H1 (cell line): Measurements from ENCODE around the gene TMEM132A. TPM values are rescaled to one million over a fixed set of nuclear protein-coding genes. Genes with fewer than 3 reads are reported as not detected.

Source experiments
- CTCF ChIA-PET: fragments of 300-600 bp; sonication (Branson Sonifier 250); formaldehyde crosslinking; loops from one replicate; lab custom pipeline; 2021; ENCODE audit not compliant: partially characterized antibody; lab: Charles Lee
- POLR2A ChIA-PET: fragments of 300-600 bp; sonication (Branson Sonifier 250); formaldehyde crosslinking; loops from one replicate; lab custom pipeline; 2021; ENCODE audit warnings: inconsistent platforms; ENCODE audit not compliant: partially characterized antibody; lab: Charles Lee
- DNase-seq, 2 experiments: peaks; one replicate each; pipeline versions ENCODE4 v3.0.0 to v3.0.0-alpha.2; 2010 to 2022; ENCODE audit warnings: low spot score in 2 of 2, low read depth in 1 of 2, mixed read lengths in 1 of 2
- FAIRE-seq: peaks from 2 replicates; lab custom pipeline; 2011; peaks lifted over from hg19 to GRCh38; lab: Jason Lieb, UNC
- H2AFZ ChIP-seq: 2 replicates; pipeline ENCODE4 v1.8.1; 2012; ENCODE audit warnings: low read length, inconsistent platforms
- H2AK5ac ChIP-seq: 2 replicates; pipeline ENCODE4 v1.6.1; 2013; ENCODE audit warnings: low read depth, low read length
- H2BK120ac ChIP-seq: replicated peaks from 2 replicates; pipeline ENCODE3; 2013; ENCODE audit warnings: low read depth, low read length, inconsistent platforms
- H2BK12ac ChIP-seq: 2 replicates; pipeline ENCODE4 v1.6.1; 2013; ENCODE audit warnings: low read depth, low read length
- H2BK15ac ChIP-seq: 2 replicates; pipeline ENCODE4 v1.6.1; 2013; ENCODE audit warnings: low read length
- H2BK20ac ChIP-seq: 2 replicates; pipeline ENCODE4 v1.6.1; 2013; ENCODE audit warnings: low read length
- H2BK5ac ChIP-seq: 2 replicates; pipeline ENCODE4 v1.6.1; 2013; ENCODE audit warnings: low read depth, low read length
- H3K14ac ChIP-seq: 2 replicates; pipeline ENCODE4 v1.6.1; 2013; ENCODE audit warnings: inconsistent platforms; ENCODE audit not compliant: insufficient read length
- H3K18ac ChIP-seq: 2 replicates; pipeline ENCODE4 v1.6.1; 2013; ENCODE audit warnings: low read length; ENCODE audit errors: extremely low read depth
- H3K23ac ChIP-seq: 2 replicates; pipeline ENCODE4 v1.6.1; 2013; ENCODE audit warnings: inconsistent platforms; ENCODE audit not compliant: insufficient read length
- H3K23me2 ChIP-seq: 2 replicates; pipeline ENCODE4 v1.6.1; 2013; ENCODE audit warnings: low read depth, low read length
- H3K27ac ChIP-seq: 2 replicates; pipeline ENCODE4 v1.6.1; 2011; ENCODE audit warnings: low read depth, low read length, inconsistent platforms
- H3K27me3 ChIP-seq, 4 experiments: replicated peaks in 1 of 4; 1 replicate in 1 of 4; 2 replicates in 3 of 4; pipeline versions ENCODE4 v1.6.1 to v1.8.1; 2011 to 2013; ENCODE audit warnings: low read length in 3 of 4, mild to moderate bottlenecking in 3 of 4, inconsistent platforms in 2 of 4, mixed read lengths in 2 of 4, moderate library complexity in 1 of 4; ENCODE audit not compliant: control insufficient read depth in 3 of 4, insufficient read depth in 3 of 4; ENCODE audit errors: extremely low read depth in 1 of 4
- H3K36me3 ChIP-seq, 4 experiments: 2 replicates each; pipeline versions ENCODE4 v1.6.1 to v1.8.1; 2011 to 2013; ENCODE audit warnings: mild to moderate bottlenecking in 4 of 4, low read length in 3 of 4, moderate library complexity in 2 of 4, control low read depth in 1 of 4, inconsistent platforms in 1 of 4; ENCODE audit not compliant: insufficient read depth in 4 of 4, control insufficient read depth in 2 of 4
- H3K4ac ChIP-seq: replicated peaks from 2 replicates; pipeline ENCODE3; 2013; ENCODE audit warnings: low read length, low read depth, mixed read lengths, inconsistent platforms; ENCODE audit not compliant: insufficient read length
- H3K4me1 ChIP-seq, 4 experiments: replicated peaks in 1 of 4; 1 replicate in 1 of 4; 2 replicates in 3 of 4; pipeline versions ENCODE4 v1.6.1 to v1.8.1; 2011 to 2013; ENCODE audit warnings: low read length in 3 of 4, inconsistent platforms in 2 of 4, mixed read lengths in 1 of 4; ENCODE audit not compliant: insufficient read depth in 4 of 4, control insufficient read depth in 3 of 4
- H3K4me2 ChIP-seq, 2 experiments: 2 replicates each; pipeline versions ENCODE4 v1.6.1 to v1.8.1; 2011 to 2013; ENCODE audit warnings: low read depth in 2 of 2, low read length in 2 of 2, control low read depth in 1 of 2, inconsistent platforms in 1 of 2, mild to moderate bottlenecking in 1 of 2; ENCODE audit not compliant: insufficient read depth in 1 of 2
- H3K4me3 ChIP-seq, 4 experiments: fragments of 200-600, 300-600 bp in 1 of 4; sonication (generic), shearing (Covaris generic), sonication (Bioruptor Twin) in 1 of 4; 2 replicates each; pipeline versions ENCODE4 v1.5.1 to v1.8.1; 2011 to 2016; ENCODE audit warnings: low read length in 4 of 4, low read depth in 3 of 4, control low read depth in 2 of 4, inconsistent platforms in 2 of 4, mild to moderate bottlenecking in 2 of 4, mixed read lengths in 1 of 4, moderate library complexity in 1 of 4; ENCODE audit not compliant: insufficient read depth in 2 of 4; ENCODE audit errors: extremely low read depth in 1 of 4
- H3K56ac ChIP-seq: replicated peaks from 2 replicates; pipeline ENCODE3; 2013; ENCODE audit warnings: low read depth, mild to moderate bottlenecking, mixed read lengths, low read length, inconsistent platforms; ENCODE audit not compliant: insufficient read length
- H3K79me1 ChIP-seq: 2 replicates; pipeline ENCODE4 v1.6.1; 2013; ENCODE audit warnings: low read depth, low read length, control low read depth
- H3K79me2 ChIP-seq, 2 experiments: 2 replicates each; pipeline versions ENCODE4 v1.6.1 to v1.8.1; 2012 to 2013; ENCODE audit warnings: low read length in 2 of 2, mild to moderate bottlenecking in 2 of 2, inconsistent platforms in 1 of 2; ENCODE audit not compliant: insufficient read depth in 2 of 2, control insufficient read depth in 1 of 2
- H3K9ac ChIP-seq, 4 experiments: replicated peaks in 1 of 4; 1 replicate in 1 of 4; 2 replicates in 3 of 4; pipeline versions ENCODE4 v1.6.1 to v1.8.1; 2011 to 2013; ENCODE audit warnings: low read depth in 3 of 4, low read length in 3 of 4, control low read depth in 2 of 4, mild to moderate bottlenecking in 2 of 4, moderate library complexity in 2 of 4, inconsistent platforms in 1 of 4; ENCODE audit errors: extremely low read depth in 1 of 4
- H3K9me3 ChIP-seq, 2 experiments: 2 replicates each; pipeline versions ENCODE4 v1.6.1 to v1.8.1; 2012 to 2013; ENCODE audit warnings: mild to moderate bottlenecking in 2 of 2, moderate library complexity in 2 of 2, control low read depth in 1 of 2, inconsistent platforms in 1 of 2, low read depth in 1 of 2, low read length in 1 of 2, mixed read lengths in 1 of 2; ENCODE audit not compliant: insufficient read depth in 2 of 2
- H4K20me1 ChIP-seq, 2 experiments: replicated peaks in 1 of 2; 2 replicates each; pipeline versions ENCODE3 to v1.8.1; 2011 to 2013; ENCODE audit warnings: inconsistent platforms in 2 of 2, low read length in 2 of 2, mild to moderate bottlenecking in 1 of 2; ENCODE audit not compliant: insufficient read depth in 2 of 2, control insufficient read depth in 1 of 2
- H4K5ac ChIP-seq: 2 replicates; pipeline ENCODE4 v1.6.1; 2013; ENCODE audit warnings: low read length, low read depth, mixed read lengths, inconsistent platforms; ENCODE audit not compliant: insufficient read length
- H4K8ac ChIP-seq: 2 replicates; pipeline ENCODE4 v1.8.0; 2013; ENCODE audit warnings: mild to moderate bottlenecking, moderate library complexity, low read length, inconsistent platforms; ENCODE audit not compliant: insufficient read depth; ENCODE audit errors: extremely low read depth
- H4K91ac ChIP-seq: replicated peaks from 2 replicates; pipeline ENCODE3; 2013; ENCODE audit warnings: low read length, mixed read lengths, inconsistent platforms; ENCODE audit not compliant: insufficient read length
- ASH2L ChIP-seq: fragments of 200-600, 300-600 bp; sonication (generic); IDR thresholded peaks from one replicate; pipeline ENCODE4 v1.7.1; 2017; ENCODE audit warnings: low read length
- ATF3 ChIP-seq: IDR thresholded peaks from 2 replicates; pipeline ENCODE4 v1.6.1; 2011; ENCODE audit warnings: low read depth, mild to moderate bottlenecking, low read length; ENCODE audit not compliant: insufficient read depth
- BACH1 ChIP-seq: IDR thresholded peaks from 2 replicates; pipeline ENCODE4 v1.6.1; 2012; ENCODE audit warnings: low read length, improper control_type of control experiment
- BRCA1 ChIP-seq: IDR thresholded peaks from 2 replicates; pipeline ENCODE4 v1.6.1; 2012; ENCODE audit warnings: low read depth, low read length, improper control_type of control experiment
- CBX5 ChIP-seq: fragments of 300-800, 300-1000 bp; sonication (generic); IDR thresholded peaks from 2 replicates; pipeline ENCODE4 v1.7.1; 2016; ENCODE audit warnings: antibody characterized with exemption, low read length, low read depth
- EP300 ChIP-seq, 2 experiments: IDR thresholded peaks; 1 replicate in 1 of 2; 2 replicates in 1 of 2; pipeline ENCODE4 v1.6.1; 2011 to 2012; ENCODE audit warnings: low read depth in 2 of 2, low read length in 2 of 2, mild to moderate bottlenecking in 2 of 2, borderline replicate concordance in 1 of 2, inconsistent platforms in 1 of 2, moderate library complexity in 1 of 2
- JUND ChIP-seq: IDR thresholded peaks from 2 replicates; pipeline ENCODE4 v1.6.1; 2011; ENCODE audit warnings: mild to moderate bottlenecking, improper control_type of control experiment, low read length
- SAP30 ChIP-seq: fragments of 300-600 bp; sonication (generic); IDR thresholded peaks from 2 replicates; pipeline ENCODE4 v1.7.1; 2012; ENCODE audit warnings: low read length, moderate library complexity, mild to moderate bottlenecking, inconsistent platforms; ENCODE audit not compliant: insufficient read depth, insufficient replicate concordance
- SIRT6 ChIP-seq: IDR thresholded peaks from one replicate; pipeline ENCODE4 v1.7.1; 2012; ENCODE audit warnings: low read length, inconsistent platforms
- TAF1 ChIP-seq: IDR thresholded peaks from 2 replicates; pipeline ENCODE4 v1.6.1; 2011; ENCODE audit warnings: mild to moderate bottlenecking, low read depth, low read length
- TBP ChIP-seq: IDR thresholded peaks from 2 replicates; pipeline ENCODE4 v1.6.1; 2011; ENCODE audit warnings: low read depth, low read length, improper control_type of control experiment
- ZNF274 ChIP-seq: IDR thresholded peaks from 2 replicates; pipeline ENCODE4 v1.7.0; 2012; ENCODE audit warnings: low read length, borderline replicate concordance; ENCODE audit errors: extremely low read depth
- WGBS, 2 experiments: shearing (Covaris generic) in 1 of 2; methylation state at CpG; one replicate each; pipeline versions ENCODE4 v1.1.6 to v1.1.7; 2013 to 2015; ENCODE audit warnings: low lambda C conversion rate in 2 of 2, mixed read lengths in 2 of 2, inconsistent platforms in 1 of 2, low coverage in 1 of 2, missing lambda C conversion rate in 1 of 2; ENCODE audit not compliant: insufficient replicate concordance in 2 of 2, insufficient coverage in 1 of 2, insufficient read length in 1 of 2; ENCODE audit errors: extremely low coverage in 1 of 2, missing lambda C conversion rate in 1 of 2; 5-methylcytosine and 5-hydroxymethylcytosine counted together
- polyA plus RNA-seq, 7 experiments: library from polyadenylated mRNA; depleted of rRNA in 3 of 7; stranded (reverse) in 5 of 7; unstranded in 2 of 7; fragments of >200 nt in 5 of 7; fragments of 200-250 nt in 2 of 7; gene quantifications; 1 replicate in 5 of 7; 2 replicates in 1 of 7; 4 replicates in 1 of 7; pipeline versions ENCODE4 v1.2.1 to v1.2.3, GENCODE V29; 2011 to 2013; ENCODE audit warnings: missing spikeins in 2 of 7, mixed read lengths in 2 of 7
- total RNA-seq: library from RNA; stranded (reverse); fragmentation: NEBNext Ultra II Directional; extraction: Animal tissue kit (Norgen Biotek cat#: 25700); gene quantifications from 2 replicates; pipeline ENCODE4 v1.2.1, GENCODE V29; 2021

Gene TMEM132A
- total and polyA plus RNA-seq, 2 of the 8 experiments (the other 6 are each of a cell fraction or from before 2014, with no cell fraction given): 46.6 to 97.9 TPM

DNA sequence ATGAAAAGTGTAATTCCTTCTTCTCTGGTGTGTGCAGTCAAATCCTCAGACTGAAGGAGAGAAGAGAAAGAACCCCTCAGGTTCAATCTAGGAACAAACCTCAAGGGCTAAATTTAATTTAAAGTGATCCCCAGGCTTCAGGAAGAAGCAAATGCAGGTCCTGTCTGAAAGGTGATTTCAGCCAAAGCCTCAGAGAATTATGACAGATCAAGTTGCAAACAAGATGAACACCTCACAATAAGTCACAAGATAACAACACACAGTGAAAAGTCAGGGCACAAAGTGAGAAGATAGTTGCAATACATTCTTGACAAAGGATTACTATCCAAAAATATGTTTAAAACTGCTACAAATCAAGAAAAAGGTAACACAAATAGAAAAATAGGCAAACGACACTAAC lies 45.2 kb upstream of the TMEM132A start:
- Histone ChIP-seq H3K4me1 (no peaks in the 10 kb centered on the region; a peak in 1 of 7 replicates), H2AFZ (no peak overlapping the region), H4K20me1 (no peaks in the 10 kb centered on the region), H3K27ac (no peak overlapping the region), H4K91ac (no peak overlapping the region), H3K9ac (no peak overlapping the region), H2BK15ac (no peak overlapping the region), H3K36me3 (peaks cover 0 to 5% (median 0%) of the 10 kb centered on the region in 4 experiments; a peak in 2 of 8 replicates), H2BK120ac (no peak overlapping the region), H3K79me2 (no peaks in the 10 kb centered on the region), H2BK5ac (no peak overlapping the region), H3K14ac (no peak overlapping the region), H3K9me3 (no peaks in the 10 kb centered on the region), H4K5ac (no peak overlapping the region), H3K4me3 (no peak overlapping the region), H3K18ac (no peak overlapping the region), H3K27me3 (no peaks in the 10 kb centered on the region), H3K23ac (no peak overlapping the region), H3K4me2 (no peak overlapping the region), H2BK20ac (no peak overlapping the region), H3K56ac (no peak overlapping the region), H3K4ac (no peak overlapping the region), H3K79me1 (no peaks in the 10 kb centered on the region), H2BK12ac (no peak overlapping the region), H4K8ac (no peak overlapping the region), H2AK5ac (no peak overlapping the region), H3K23me2 (no peaks in the 10 kb centered on the region)
- 83% methylated on average over 1 of the region's 1 CpG; no CpG with 5 or more reads in 1 of the 2 experiments for WGBS, 2 experiments
- no peak for TF ChIP-seq CBX5
- no peak for TF ChIP-seq EP300 (IDR thresholded peaks at IDR 0.05; ENCODE audit: borderline replicate concordance in 1 of 2, low read depth in 2 of 2, low read length in 2 of 2)
- TF ChIP-seq ATF3: no peak
- TF ChIP-seq TAF1: no peak
- TF ChIP-seq ASH2L: no peak
- no peak for TF ChIP-seq BRCA1
- no peak for TF ChIP-seq TBP
- no peak for TF ChIP-seq SIRT6
- no peak for TF ChIP-seq BACH1
- TF ChIP-seq ZNF274: no peak
- no peak for TF ChIP-seq SAP30
- no peak for TF ChIP-seq JUND
- no peak for FAIRE-seq
- ChIA-PET POLR2A (no interaction called here), CTCF (interaction anchor here (9.5 kb wide), 1 partner anchor 9 kb away, joined by 52 read pairs; no protein-coding TSS in a partner anchor)
- no peak for DNase-seq
